ENCODE results near the gene ATP9B.

ATP9B gene

DNA sequence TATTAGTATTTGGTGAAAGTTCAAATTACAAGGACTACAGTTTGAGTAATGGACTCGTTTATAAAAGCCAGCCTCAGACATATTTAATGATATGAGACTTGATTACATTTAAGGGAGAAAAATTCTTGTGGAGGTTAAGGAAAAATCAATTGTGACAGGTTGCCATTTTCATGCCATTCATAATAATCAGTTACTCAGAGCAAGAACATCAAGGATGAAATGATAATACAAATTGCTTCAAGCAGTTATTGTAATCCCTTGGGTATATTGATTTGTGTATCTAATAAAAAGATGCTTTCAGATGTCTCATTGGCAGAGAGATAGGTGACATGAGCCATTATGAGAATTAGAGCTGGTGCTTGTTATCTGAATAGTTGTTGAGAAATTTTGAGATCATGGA, 153.6 kb downstream of the ATP9B start:
- no peak for DNase-seq (ENCODE audit: low read depth)
- H3K4me3 ChIP-seq (ENCODE audit: low read depth, low read length): no peak overlapping the region
- no peak for TF ChIP-seq CTCF (IDR thresholded peaks at IDR 0.05; ENCODE audit: control insufficient read depth, extremely low read depth, insufficient read depth)

DNA sequence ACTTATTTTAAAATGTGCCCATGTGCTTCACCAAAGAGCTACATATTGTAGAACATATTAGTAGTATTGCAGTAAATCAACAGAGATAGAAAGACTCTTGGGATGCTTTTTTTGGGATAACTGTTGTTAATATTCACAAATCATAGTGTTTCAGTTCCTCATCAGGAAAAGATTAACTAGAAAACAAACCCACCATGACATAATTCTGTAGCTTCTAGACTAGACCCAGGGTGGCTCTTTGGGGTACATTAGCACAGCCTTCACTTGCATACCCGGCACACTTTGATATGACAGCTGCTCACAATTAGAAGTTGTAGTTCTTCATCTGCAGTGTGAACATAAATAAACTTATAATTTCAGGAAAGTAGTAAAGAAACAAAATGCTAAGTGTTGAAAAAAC, 154.2 kb downstream of the ATP9B start:
- TF ChIP-seq CTCF (IDR thresholded peaks at IDR 0.05; ENCODE audit: control insufficient read depth, extremely low read depth, insufficient read depth): no peak
- no peak for DNase-seq (ENCODE audit: low read depth)
- H3K4me3 ChIP-seq (ENCODE audit: low read depth, low read length): no peak overlapping the region

- no peak for TF ChIP-seq CTCF (IDR thresholded peaks at IDR 0.05; ENCODE audit: control insufficient read depth, extremely low read depth, insufficient read depth)
- no peak overlapping the region for H3K4me3 ChIP-seq (ENCODE audit: low read depth, low read length)
- DNase-seq (ENCODE audit: low read depth): no peak
Measured at GRCh38 chr18:79224381-79224780, 155.2 kb downstream of the ATP9B start.

DNA sequence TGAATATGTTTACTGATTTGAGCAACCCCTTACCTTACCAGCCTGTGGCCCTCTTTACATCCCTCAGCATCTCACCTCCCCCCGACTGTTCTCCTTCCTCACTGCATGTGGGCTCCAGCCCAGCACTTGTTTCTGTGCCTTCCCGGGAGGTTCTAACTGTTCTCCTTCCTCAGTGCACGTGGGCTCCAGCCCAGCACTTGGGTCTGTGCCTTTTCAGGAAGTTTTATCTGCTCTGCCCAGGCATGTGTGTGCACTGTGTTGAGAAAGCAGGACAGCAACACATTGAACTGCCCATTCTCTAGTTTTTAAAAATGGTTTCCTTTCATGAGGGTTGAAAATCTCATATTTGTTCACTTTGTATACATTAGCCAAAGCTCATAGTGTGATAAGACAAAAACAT, 158.4 kb downstream of the ATP9B start:
- TF ChIP-seq CTCF (IDR thresholded peaks at IDR 0.05; ENCODE audit: control insufficient read depth, extremely low read depth, insufficient read depth): no peak
- no peak overlapping the region for H3K4me3 ChIP-seq (ENCODE audit: low read depth, low read length)
- no peak for DNase-seq (ENCODE audit: low read depth)

DNA sequence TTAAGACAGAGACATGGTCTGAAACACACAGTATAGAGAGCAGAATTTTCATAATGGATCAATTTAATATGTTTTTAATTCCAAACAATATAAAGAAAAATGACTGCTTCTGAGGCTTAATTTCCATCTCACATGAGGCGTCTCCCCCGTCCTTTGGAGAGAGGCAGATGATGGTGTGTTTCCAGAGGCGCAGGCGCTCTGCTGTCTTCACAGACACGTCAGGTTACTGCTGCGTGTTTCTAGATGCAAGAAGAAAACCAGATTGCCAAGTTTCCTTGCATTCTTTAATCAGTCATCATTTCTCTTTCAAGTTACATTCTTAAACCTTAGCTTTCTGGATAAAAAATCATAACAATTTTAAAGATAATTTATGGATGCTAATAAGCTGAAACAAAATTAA, 160.2 kb downstream of the ATP9B start:
- no peak for DNase-seq (ENCODE audit: low read depth)
- no peak overlapping the region for H3K4me3 ChIP-seq (ENCODE audit: low read depth, low read length)
- no peak for TF ChIP-seq CTCF (IDR thresholded peaks at IDR 0.05; ENCODE audit: control insufficient read depth, extremely low read depth, insufficient read depth)

DNA sequence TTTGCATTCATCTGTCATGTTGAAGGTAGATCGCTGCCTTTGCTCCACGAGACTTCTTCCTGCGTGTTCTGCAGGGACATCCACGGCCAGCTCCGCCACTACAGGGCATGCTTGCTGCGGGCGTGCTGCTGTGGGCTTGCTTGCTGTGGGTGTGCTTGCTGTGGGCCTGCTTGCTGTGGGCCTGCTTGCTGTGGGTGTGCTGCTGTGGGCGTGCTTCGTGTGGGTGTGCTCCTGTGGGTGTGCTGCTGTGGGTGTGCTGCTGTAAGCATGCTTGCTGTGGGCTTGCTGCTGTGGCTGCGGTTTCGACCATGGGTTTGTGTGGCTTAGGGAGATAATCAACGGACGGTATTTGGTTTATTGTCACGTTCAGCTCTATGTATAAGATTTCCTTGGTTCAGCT, 165.2 kb downstream of the ATP9B start:
- no peak for TF ChIP-seq CTCF (IDR thresholded peaks at IDR 0.05; ENCODE audit: control insufficient read depth, extremely low read depth, insufficient read depth)
- DNase-seq (ENCODE audit: low read depth): no peak
- H3K4me3 ChIP-seq (ENCODE audit: low read depth, low read length): no peak overlapping the region

DNA sequence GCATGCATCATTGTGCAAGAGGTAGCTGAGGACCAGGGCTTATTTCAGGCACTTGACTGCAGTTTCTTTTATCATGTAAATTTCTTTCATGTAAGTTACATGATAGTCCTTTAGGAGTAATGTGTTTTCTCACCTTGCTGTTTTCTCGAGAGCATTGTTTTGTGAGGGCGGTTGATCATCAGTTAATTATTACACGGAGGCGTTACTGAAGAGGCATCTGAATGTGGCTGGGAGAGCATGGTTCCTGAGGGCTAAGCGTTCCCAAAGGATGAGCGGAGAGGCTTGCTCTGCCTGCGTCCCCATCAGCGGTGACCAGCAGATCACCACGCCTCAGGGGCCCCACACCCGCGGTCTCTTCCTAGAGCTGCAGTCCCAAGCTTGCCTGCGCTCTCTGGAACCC, 170.4 kb downstream of the ATP9B start:
- no peak for TF ChIP-seq CTCF (IDR thresholded peaks at IDR 0.05; ENCODE audit: control insufficient read depth, extremely low read depth, insufficient read depth)
- no peak for DNase-seq (ENCODE audit: low read depth)
- H3K4me3 ChIP-seq (ENCODE audit: low read depth, low read length): no peak overlapping the region

Measured in LNCaP clone FGC (cell line).